Liver (tissue), 9 donors: Measurements from ENCODE around the gene LRRC74A. TPM values are rescaled to one million over a fixed set of nuclear protein-coding genes. Genes with fewer than 3 reads are reported as not detected.

ENCODE experiments used
- DNase-seq: peaks from one replicate; pipeline ENCODE4 v3.0.0-alpha.2; 2017; ENCODE audit warnings: low spot score
- H3K27ac ChIP-seq, 2 donors: one replicate each; pipeline ENCODE4 v1.7.0; 2013; ENCODE audit warnings: inconsistent platforms in 2 of 2, low read length in 2 of 2, control low read depth in 1 of 2, low read depth in 1 of 2, mild to moderate bottlenecking in 1 of 2
- H3K27me3 ChIP-seq, 4 donors: one replicate each; pipeline versions ENCODE4 v1.6.1 to v1.7.0; 2013; ENCODE audit warnings: low read length in 3 of 4, inconsistent platforms in 1 of 4, mild to moderate bottlenecking in 1 of 4, moderate library complexity in 1 of 4; ENCODE audit not compliant: control insufficient read depth in 4 of 4, insufficient read depth in 4 of 4
- H3K36me3 ChIP-seq, 4 donors: one replicate each; pipeline versions ENCODE4 v1.6.1 to v1.7.0; 2013; ENCODE audit warnings: low read length in 3 of 4, mild to moderate bottlenecking in 3 of 4, low read depth in 1 of 4, moderate library complexity in 1 of 4; ENCODE audit not compliant: control insufficient read depth in 4 of 4, insufficient read depth in 3 of 4
- H3K4me1 ChIP-seq, 4 donors: one replicate each; pipeline versions ENCODE4 v1.6.1 to v1.7.0; 2013; ENCODE audit warnings: low read length in 3 of 4, mild to moderate bottlenecking in 3 of 4, moderate library complexity in 1 of 4; ENCODE audit not compliant: control insufficient read depth in 4 of 4, insufficient read depth in 4 of 4
- H3K4me3 ChIP-seq, 3 donors: one replicate each; pipeline versions ENCODE4 v1.6.1 to v1.7.0; 2013; ENCODE audit warnings: low read length in 3 of 3, control low read depth in 1 of 3, low read depth in 1 of 3, mild to moderate bottlenecking in 1 of 3
- H3K9ac ChIP-seq, 2 donors: one replicate each; pipeline ENCODE4 v1.7.0; 2013; ENCODE audit warnings: low read length in 2 of 2, mild to moderate bottlenecking in 2 of 2, moderate library complexity in 2 of 2, control low read depth in 1 of 2, low read depth in 1 of 2
- H3K9me3 ChIP-seq, 4 donors: one replicate each; pipeline versions ENCODE4 v1.6.1 to v1.7.0; 2013; ENCODE audit warnings: low read length in 3 of 4; ENCODE audit not compliant: control insufficient read depth in 4 of 4
- FOXA1 ChIP-seq: IDR thresholded peaks from 2 replicates; pipeline ENCODE4 v1.6.1; 2016; ENCODE audit warnings: antibody characterized with exemption
- GABPA ChIP-seq, 2 donors: IDR thresholded peaks in 1 of 2; conservative IDR thresholded peaks in 1 of 2; 2 replicates each; pipeline ENCODE4 v1.6.1; 2016; ENCODE audit warnings: antibody characterized with exemption in 2 of 2, mild to moderate bottlenecking in 1 of 2, moderate library complexity in 1 of 2
- HNF4A ChIP-seq, 2 donors: conservative IDR thresholded peaks; 2 replicates each; pipeline ENCODE4 v1.6.1; 2016; ENCODE audit warnings: antibody characterized with exemption in 2 of 2, mild to moderate bottlenecking in 2 of 2
- HNF4G ChIP-seq: IDR thresholded peaks from 2 replicates; pipeline ENCODE4 v1.6.1; 2016; ENCODE audit warnings: antibody characterized with exemption
- NR2F2 ChIP-seq: IDR thresholded peaks from 2 replicates; pipeline ENCODE4 v1.6.1; 2016; ENCODE audit warnings: antibody characterized with exemption
- RAD21 ChIP-seq, 2 donors: IDR thresholded peaks; 2 replicates each; pipeline ENCODE4 v1.6.1; 2016; ENCODE audit warnings: antibody characterized with exemption in 2 of 2, mild to moderate bottlenecking in 2 of 2
- SP1 ChIP-seq: IDR thresholded peaks from 2 replicates; pipeline ENCODE4 v1.6.1; 2018; ENCODE audit warnings: antibody characterized with exemption, mild to moderate bottlenecking
- TAF1 ChIP-seq: conservative IDR thresholded peaks from 2 replicates; pipeline ENCODE4 v1.6.1; 2016; ENCODE audit warnings: antibody characterized with exemption, mild to moderate bottlenecking
- WGBS: extraction: QIAGEN DNeasy Blood & Tissue Kit; methylation state at CpG from one replicate; pipeline ENCODE4 v1.1.7; 2013; 5-methylcytosine and 5-hydroxymethylcytosine counted together
- polyA plus RNA-seq, 2 donors: library from polyadenylated mRNA; stranded (reverse) in 1 of 2; unstranded in 1 of 2; fragments of 200-250 nt in 1 of 2; fragments of >200 nt in 1 of 2; fragmentation: Nextera tagmentation in 1 of 2; extraction: Ambion mirVana in 1 of 2; gene quantifications; one replicate each; pipeline versions ENCODE4 v1.2.1 to v1.2.3, GENCODE V29; 2013 to 2015
- total RNA-seq, 2 donors: library from RNA; depleted of rRNA; stranded (reverse); fragments of >200 nt; gene quantifications; one replicate each; pipeline ENCODE4 v1.2.3, GENCODE V29; 2014
- TF ChIP-seq, protein P1 (sequence below): IDR thresholded peaks from 2 replicates; pipeline ENCODE4 v1.6.1; 2016; ENCODE audit warnings: antibody characterized with exemption
- TF ChIP-seq, protein P2 (sequence below): IDR thresholded peaks from 2 replicates; pipeline ENCODE4 v1.6.1; 2016; ENCODE audit warnings: antibody characterized with exemption, mild to moderate bottlenecking
- TF ChIP-seq, protein P3 (sequence below): IDR thresholded peaks from 2 replicates; pipeline ENCODE4 v1.6.1; 2016; ENCODE audit warnings: antibody characterized with exemption
- TF ChIP-seq, protein P4 (sequence below): IDR thresholded peaks from 2 replicates; pipeline ENCODE4 v1.6.1; 2016; ENCODE audit warnings: antibody characterized with exemption
- donor health status: healthy.
- donor health status: healthy.
- donor health status: healthy.
- donor health status: healthy.
- donor health status: healthy.

LRRC74A gene
- total and polyA plus RNA-seq, 4 donors = not detected

DNA sequence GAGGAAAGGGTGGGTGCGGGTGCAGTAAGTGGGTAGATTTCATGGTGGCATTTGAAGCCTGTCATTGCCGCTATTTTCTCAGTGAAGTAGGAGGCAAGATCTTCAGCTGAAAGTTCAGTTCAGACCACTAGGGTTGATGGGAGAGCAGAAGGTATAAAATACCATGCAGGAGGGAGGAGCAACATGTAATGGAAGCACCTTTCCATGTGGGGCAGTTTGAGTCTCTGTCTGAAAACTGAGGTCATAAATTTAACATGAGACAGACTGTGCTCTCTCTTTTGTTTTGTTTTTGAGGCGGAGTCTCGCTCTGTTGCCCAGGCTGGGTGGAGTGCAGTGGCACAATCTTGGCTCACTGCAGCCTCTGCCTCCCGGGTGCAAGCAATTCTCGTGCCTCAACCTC lies 22.7 kb downstream of the LRRC74A start:
- no peaks in the 10 kb centered on the region for H3K27me3 ChIP-seq
- no peak overlapping the region for H3K9ac ChIP-seq
- no peak overlapping the region for H3K4me3 ChIP-seq
- no peaks in the 10 kb centered on the region for H3K4me1 ChIP-seq
- H3K36me3 ChIP-seq = no peaks in the 10 kb centered on the region
- TF ChIP-seq HNF4G (no peak), SP1 (no peak), GABPA (IDR thresholded peaks at IDR 0.05 in 1 of 2, conservative IDR thresholded peaks at IDR 0.05 in 1 of 2) (no peak)
- DNase-seq = no peak
- no peaks in the 10 kb centered on the region for H3K9me3 ChIP-seq
- no peak overlapping the region for H3K27ac ChIP-seq
- 90% methylated on average over 6 of the region's 6 CpGs for WGBS

DNA sequence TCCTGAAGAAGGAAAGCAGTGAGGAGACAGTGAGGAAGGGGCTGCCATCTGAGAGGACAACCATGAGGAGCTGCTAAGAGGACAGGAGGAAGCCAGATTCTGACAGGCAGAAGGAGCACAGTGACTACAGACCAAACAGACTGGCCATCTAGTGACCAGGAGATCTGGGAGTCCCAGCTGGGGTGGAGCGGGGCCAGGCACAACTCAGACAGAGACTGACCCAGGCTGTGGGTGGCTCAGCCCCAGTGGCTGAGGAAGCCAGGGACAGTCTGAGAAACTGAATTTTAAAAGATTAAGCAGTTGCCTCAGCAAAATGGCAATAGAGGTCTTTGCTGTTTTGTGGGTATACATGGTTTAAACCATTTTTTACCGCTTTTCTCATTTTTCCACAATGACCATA lies 28.9 kb downstream of the LRRC74A start:
- Histone ChIP-seq H3K4me3 (no peak overlapping the region), H3K27ac (no peak overlapping the region), H3K9ac (no peak overlapping the region), H3K4me1 (no peaks in the 10 kb centered on the region), H3K9me3 (no peaks in the 10 kb centered on the region), H3K36me3 (no peaks in the 10 kb centered on the region), H3K27me3 (no peaks in the 10 kb centered on the region)
- 96% methylated on average over 2 of the region's 2 CpGs for WGBS
- TF ChIP-seq SP1 (no peak), GABPA (IDR thresholded peaks at IDR 0.05 in 1 of 2, conservative IDR thresholded peaks at IDR 0.05 in 1 of 2) (no peak)
- TF ChIP-seq, protein P1, sequence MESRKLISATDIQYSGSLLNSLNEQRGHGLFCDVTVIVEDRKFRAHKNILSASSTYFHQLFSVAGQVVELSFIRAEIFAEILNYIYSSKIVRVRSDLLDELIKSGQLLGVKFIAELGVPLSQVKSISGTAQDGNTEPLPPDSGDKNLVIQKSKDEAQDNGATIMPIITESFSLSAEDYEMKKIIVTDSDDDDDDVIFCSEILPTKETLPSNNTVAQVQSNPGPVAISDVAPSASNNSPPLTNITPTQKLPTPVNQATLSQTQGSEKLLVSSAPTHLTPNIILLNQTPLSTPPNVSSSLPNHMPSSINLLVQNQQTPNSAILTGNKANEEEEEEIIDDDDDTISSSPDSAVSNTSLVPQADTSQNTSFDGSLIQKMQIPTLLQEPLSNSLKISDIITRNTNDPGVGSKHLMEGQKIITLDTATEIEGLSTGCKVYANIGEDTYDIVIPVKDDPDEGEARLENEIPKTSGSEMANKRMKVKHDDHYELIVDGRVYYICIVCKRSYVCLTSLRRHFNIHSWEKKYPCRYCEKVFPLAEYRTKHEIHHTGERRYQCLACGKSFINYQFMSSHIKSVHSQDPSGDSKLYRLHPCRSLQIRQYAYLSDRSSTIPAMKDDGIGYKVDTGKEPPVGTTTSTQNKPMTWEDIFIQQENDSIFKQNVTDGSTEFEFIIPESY = no peak
- no peak for DNase-seq

DNA sequence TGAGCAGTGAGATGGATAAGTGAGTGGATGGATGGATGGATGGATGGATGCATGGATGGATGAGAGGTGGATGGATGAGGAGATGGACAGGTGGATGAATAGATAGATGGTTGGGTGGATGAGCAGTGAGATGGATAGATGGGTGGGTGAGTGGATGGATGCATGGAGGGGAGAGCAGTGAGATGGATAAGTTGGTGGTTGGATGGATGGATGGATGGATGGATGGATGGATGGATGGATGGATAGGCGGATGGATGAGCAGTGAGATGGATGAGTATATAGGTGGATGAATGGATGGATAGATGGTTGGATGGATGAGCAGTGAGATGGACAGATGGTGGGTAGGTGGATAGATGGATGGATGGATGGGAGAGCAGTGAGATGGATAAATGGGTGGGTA lies 30.6 kb downstream of the LRRC74A start:
- DNase-seq = no peak
- TF ChIP-seq, protein P1 = no peak
- TF ChIP-seq, protein P2, sequence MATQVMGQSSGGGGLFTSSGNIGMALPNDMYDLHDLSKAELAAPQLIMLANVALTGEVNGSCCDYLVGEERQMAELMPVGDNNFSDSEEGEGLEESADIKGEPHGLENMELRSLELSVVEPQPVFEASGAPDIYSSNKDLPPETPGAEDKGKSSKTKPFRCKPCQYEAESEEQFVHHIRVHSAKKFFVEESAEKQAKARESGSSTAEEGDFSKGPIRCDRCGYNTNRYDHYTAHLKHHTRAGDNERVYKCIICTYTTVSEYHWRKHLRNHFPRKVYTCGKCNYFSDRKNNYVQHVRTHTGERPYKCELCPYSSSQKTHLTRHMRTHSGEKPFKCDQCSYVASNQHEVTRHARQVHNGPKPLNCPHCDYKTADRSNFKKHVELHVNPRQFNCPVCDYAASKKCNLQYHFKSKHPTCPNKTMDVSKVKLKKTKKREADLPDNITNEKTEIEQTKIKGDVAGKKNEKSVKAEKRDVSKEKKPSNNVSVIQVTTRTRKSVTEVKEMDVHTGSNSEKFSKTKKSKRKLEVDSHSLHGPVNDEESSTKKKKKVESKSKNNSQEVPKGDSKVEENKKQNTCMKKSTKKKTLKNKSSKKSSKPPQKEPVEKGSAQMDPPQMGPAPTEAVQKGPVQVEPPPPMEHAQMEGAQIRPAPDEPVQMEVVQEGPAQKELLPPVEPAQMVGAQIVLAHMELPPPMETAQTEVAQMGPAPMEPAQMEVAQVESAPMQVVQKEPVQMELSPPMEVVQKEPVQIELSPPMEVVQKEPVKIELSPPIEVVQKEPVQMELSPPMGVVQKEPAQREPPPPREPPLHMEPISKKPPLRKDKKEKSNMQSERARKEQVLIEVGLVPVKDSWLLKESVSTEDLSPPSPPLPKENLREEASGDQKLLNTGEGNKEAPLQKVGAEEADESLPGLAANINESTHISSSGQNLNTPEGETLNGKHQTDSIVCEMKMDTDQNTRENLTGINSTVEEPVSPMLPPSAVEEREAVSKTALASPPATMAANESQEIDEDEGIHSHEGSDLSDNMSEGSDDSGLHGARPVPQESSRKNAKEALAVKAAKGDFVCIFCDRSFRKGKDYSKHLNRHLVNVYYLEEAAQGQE = no peak
- TF ChIP-seq RAD21 (IDR thresholded peaks at IDR 0.05) (no peak), NR2F2 (no peak), SP1 (no peak), HNF4A (conservative IDR thresholded peaks at IDR 0.05) (no peak), TAF1 (no peak), GABPA (IDR thresholded peaks at IDR 0.05 in 1 of 2, conservative IDR thresholded peaks at IDR 0.05 in 1 of 2) (no peak), FOXA1 (no peak)
- TF ChIP-seq, protein P3, sequence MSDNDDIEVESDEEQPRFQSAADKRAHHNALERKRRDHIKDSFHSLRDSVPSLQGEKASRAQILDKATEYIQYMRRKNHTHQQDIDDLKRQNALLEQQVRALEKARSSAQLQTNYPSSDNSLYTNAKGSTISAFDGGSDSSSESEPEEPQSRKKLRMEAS = no peak
- TF ChIP-seq, protein P4, sequence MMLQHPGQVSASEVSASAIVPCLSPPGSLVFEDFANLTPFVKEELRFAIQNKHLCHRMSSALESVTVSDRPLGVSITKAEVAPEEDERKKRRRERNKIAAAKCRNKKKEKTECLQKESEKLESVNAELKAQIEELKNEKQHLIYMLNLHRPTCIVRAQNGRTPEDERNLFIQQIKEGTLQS = no peak
- no peaks in the 10 kb centered on the region for H3K27me3 ChIP-seq
- H3K36me3 ChIP-seq = no peaks in the 10 kb centered on the region
- no peaks in the 10 kb centered on the region for H3K9me3 ChIP-seq
- no peak overlapping the region for H3K27ac ChIP-seq
- H3K9ac ChIP-seq = no peak overlapping the region
- H3K4me3 ChIP-seq = no peak overlapping the region
- 59% methylated on average over 1 of the region's 1 CpG for WGBS
- H3K4me1 ChIP-seq = no peaks in the 10 kb centered on the region
